Vagina (tissue), 2 donors: Measurements from ENCODE around the gene ALDH3A1. TPM values are rescaled to one million over a fixed set of nuclear protein-coding genes. Genes with fewer than 3 reads are reported as not detected.
A peak's percentile ranks its signal among the peaks of the same experiment; 100 is the strongest.

ENCODE experiments used
- DNase-seq, 2 donors: peaks; one replicate each; pipeline ENCODE4 v3.0.0-alpha.2; 2017; ENCODE audit errors: extremely low spot score in 2 of 2
- H3K27ac ChIP-seq: fragments of 200-600 bp; sonication (generic); one replicate; pipeline ENCODE4 v1.5.1; 2019
- H3K27me3 ChIP-seq: fragments of 200-600 bp; sonication (generic); one replicate; pipeline ENCODE4 v1.5.1; 2019
- H3K36me3 ChIP-seq, 2 donors: fragments of 200-600 bp; sonication (generic); one replicate each; pipeline ENCODE4 v1.5.1; 2017 to 2019
- H3K4me1 ChIP-seq: fragments of 200-600 bp; sonication (generic); one replicate; pipeline ENCODE4 v1.5.1; 2019
- H3K4me3 ChIP-seq, 2 donors: fragments of 200-600 bp; sonication (generic); 1 replicate in 1 of 2; 2 replicates in 1 of 2; pipeline ENCODE4 v1.5.1; 2016 to 2019
- H3K9me3 ChIP-seq: fragments of 200-600 bp; sonication (generic); one replicate; pipeline ENCODE4 v1.5.1; 2019
- CTCF ChIP-seq, 3 experiments: fragments of 450-650 bp in 2 of 3; fragments of 200-600 bp in 1 of 3; sonication (generic) in 1 of 3; IDR thresholded peaks; one replicate each; pipeline ENCODE4 v1.5.1; 2017 to 2019; ENCODE audit warnings: antibody characterized with exemption in 3 of 3, mild to moderate bottlenecking in 2 of 3, moderate library complexity in 2 of 3
- POLR2A ChIP-seq, 2 donors: fragments of 450-650 bp; IDR thresholded peaks; one replicate each; pipeline ENCODE4 v1.6.1; 2017; ENCODE audit warnings: antibody characterized with exemption in 2 of 2, mild to moderate bottlenecking in 2 of 2, moderate library complexity in 2 of 2
- POLR2AphosphoS5 ChIP-seq, 2 donors: sonication (generic); formaldehyde crosslinking; IDR thresholded peaks; one replicate each; pipeline ENCODE4 v1.9.0; 2017; ENCODE audit warnings: antibody characterized with exemption in 2 of 2, mild to moderate bottlenecking in 2 of 2, low read depth in 1 of 2; ENCODE audit not compliant: insufficient read depth in 1 of 2
- intact Hi-C: fragments of 100-400 bp; cut with DNase I; formaldehyde crosslinking; loops from one replicate; pipeline ENCODE4 v1.15.1; 2023
- total RNA-seq: library from RNA; depleted of rRNA; stranded (reverse); fragments of >200 nt; gene quantifications from one replicate; pipeline ENCODE4 v1.2.3, GENCODE V29; 2016

Gene ALDH3A1
- total RNA-seq, 1 donor from 2014 or later = 14.2 TPM

DNA sequence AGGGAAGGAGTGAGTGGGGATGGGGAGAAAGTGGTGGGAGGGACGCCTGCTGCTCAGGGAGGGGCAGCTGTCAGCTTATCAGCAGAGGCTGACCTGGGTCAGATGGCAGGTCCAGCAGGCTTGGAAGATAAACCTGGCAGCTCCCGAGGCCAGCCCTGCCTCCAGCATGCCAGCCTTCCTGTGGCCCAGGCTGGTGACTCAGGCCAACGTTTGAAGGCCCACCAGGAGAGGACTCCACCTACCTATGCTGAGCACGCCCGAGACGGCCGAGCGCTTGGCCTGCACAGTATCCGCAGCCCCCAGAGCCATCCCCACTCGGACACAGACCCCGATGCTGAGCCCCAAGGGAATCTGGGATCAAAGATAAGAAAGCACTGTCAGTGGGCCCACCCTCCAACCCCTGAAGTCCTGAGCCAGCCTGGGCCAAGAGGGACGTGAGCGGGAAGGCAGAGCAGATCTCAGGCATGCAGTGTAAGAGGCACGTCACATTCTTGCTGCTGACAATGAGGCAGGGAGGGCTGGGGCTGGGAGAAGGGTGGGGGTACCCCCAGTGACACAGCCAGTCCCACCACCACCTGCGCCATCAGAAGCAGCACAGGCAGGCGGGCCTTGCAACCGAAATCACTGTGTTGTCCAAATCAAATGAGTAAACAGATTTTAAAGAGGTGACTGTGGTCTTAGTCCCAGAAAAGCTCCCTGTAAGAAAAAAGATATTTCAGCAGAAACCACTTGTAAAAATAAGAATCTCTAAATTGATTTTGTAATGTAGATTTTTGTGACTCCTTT, 44.1 kb downstream of the ALDH3A1 start:
- TF ChIP-seq POLR2AphosphoS5 (IDR thresholded peaks at IDR 0.05; ENCODE audit: insufficient read depth in 1 of 2, low read depth in 1 of 2) = no peak
- H3K27me3 ChIP-seq = no peaks in the 10 kb centered on the region
- no peaks in the 10 kb centered on the region for H3K9me3 ChIP-seq
- peak overlapping the region; percentile 42 for H3K27ac ChIP-seq
- H3K4me3 ChIP-seq = no peak overlapping the region
- H3K36me3 ChIP-seq = no peaks in the 10 kb centered on the region
- no peak for DNase-seq
- peaks cover 36% of the 10 kb centered on the region for H3K4me1 ChIP-seq
- intact Hi-C loops = no loop called here

- no peak overlapping the region for H3K4me3 ChIP-seq
- no peaks in the 10 kb centered on the region for H3K36me3 ChIP-seq
- peak overlapping the region; percentile 42 for H3K27ac ChIP-seq
- no peaks in the 10 kb centered on the region for H3K27me3 ChIP-seq
- intact Hi-C loops = no loop called here
- no peaks in the 10 kb centered on the region for H3K9me3 ChIP-seq
- no peak for DNase-seq
- TF ChIP-seq CTCF (IDR thresholded peaks at IDR 0.05) (no peak), POLR2AphosphoS5 (IDR thresholded peaks at IDR 0.05; ENCODE audit: insufficient read depth in 1 of 2, low read depth in 1 of 2) (no peak), POLR2A (IDR thresholded peaks at IDR 0.05) (no peak)
- peaks cover 36% of the 10 kb centered on the region for H3K4me1 ChIP-seq
Measured at GRCh38 chr17:19703106-19703827, 44.8 kb downstream of the ALDH3A1 start.

DNA sequence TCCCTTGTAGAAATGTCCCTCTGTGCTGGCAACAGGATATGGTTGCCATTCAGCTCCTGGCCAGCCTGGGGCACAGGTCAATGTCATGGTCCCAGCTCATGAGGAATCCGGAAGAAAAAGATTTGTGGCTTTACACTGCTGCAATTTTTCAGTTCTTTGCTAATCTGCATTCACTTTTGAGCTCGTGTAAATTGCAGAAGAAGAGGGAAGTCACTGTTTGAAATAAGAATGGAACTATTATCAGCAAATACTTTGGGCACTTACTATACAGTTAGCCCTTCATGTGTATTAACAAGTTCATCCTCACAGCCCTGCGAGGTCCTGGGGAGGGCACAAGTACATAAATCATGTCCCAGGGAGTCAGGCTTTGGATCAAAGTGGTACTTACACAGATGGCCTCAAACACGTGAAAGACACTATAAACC, 45.9 kb downstream of the ALDH3A1 start:
- Histone ChIP-seq H3K4me1 (peaks cover 31% of the 10 kb centered on the region), H3K36me3 (no peaks in the 10 kb centered on the region), H3K27me3 (no peaks in the 10 kb centered on the region), H3K27ac (no peak overlapping the region), H3K9me3 (no peaks in the 10 kb centered on the region), H3K4me3 (no peak overlapping the region)
- DNase-seq = no peak
- intact Hi-C loops = no loop called here
- TF ChIP-seq POLR2AphosphoS5 (IDR thresholded peaks at IDR 0.05; ENCODE audit: insufficient read depth in 1 of 2, low read depth in 1 of 2) = no peak
- TF ChIP-seq CTCF (IDR thresholded peaks at IDR 0.05) = no peak
- TF ChIP-seq POLR2A (IDR thresholded peaks at IDR 0.05) = no peak

Other genes with a start within 250 kb of the ALDH3A1 start
- gene SLC47A1, start 214.4 kb downstream of the ALDH3A1 start, total RNA-seq = 29.7 TPM
- 268 TPM for gene ALDH3A2, start 99.5 kb downstream of the ALDH3A1 start, total RNA-seq
- 0.74 TPM for gene SLC47A2, start 31.7 kb downstream of the ALDH3A1 start, total RNA-seq
- gene ULK2, start 119.6 kb upstream of the ALDH3A1 start, total RNA-seq = 25.3 TPM
- gene AKAP10, start 229.5 kb upstream of the ALDH3A1 start, total RNA-seq = 23.3 TPM